Epithelial cell of esophagus (primary cell): ENCODE results near the gene GAMT.

Experiments
- DNase-seq: peaks from one replicate; pipeline ENCODE4 v3.0.0; 2010; ENCODE audit warnings: low read depth
- H3K4me3 ChIP-seq: 2 replicates; pipeline ENCODE4 v1.5.1; 2011; ENCODE audit warnings: mild to moderate bottlenecking, low read length, control low read depth
- TF ChIP-seq, protein P1 (sequence below): IDR thresholded peaks from 2 replicates; pipeline ENCODE4 v1.5.1; 2011; ENCODE audit warnings: low read depth, mild to moderate bottlenecking, low read length, control low read depth, inconsistent platforms; ENCODE audit not compliant: insufficient read depth; ENCODE audit errors: missing control alignments

GAMT gene

DNA sequence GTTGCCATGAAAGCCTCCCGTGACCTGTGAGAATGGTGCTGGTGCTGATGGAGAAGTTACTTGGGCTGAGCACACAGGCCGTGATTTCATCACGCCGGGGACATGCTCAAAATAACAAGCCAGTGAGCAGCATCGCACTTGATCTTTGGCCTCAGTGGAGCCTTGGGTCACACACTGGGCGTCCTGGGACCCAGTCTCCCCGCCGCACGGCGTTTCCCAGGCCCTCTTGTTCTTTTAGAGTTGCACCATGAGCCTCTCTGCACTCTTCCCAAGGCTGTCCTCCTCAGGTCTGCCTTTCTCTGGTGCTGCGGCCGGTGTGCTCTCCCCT, 27.1 kb downstream of the GAMT start:
- TF ChIP-seq, protein P1, sequence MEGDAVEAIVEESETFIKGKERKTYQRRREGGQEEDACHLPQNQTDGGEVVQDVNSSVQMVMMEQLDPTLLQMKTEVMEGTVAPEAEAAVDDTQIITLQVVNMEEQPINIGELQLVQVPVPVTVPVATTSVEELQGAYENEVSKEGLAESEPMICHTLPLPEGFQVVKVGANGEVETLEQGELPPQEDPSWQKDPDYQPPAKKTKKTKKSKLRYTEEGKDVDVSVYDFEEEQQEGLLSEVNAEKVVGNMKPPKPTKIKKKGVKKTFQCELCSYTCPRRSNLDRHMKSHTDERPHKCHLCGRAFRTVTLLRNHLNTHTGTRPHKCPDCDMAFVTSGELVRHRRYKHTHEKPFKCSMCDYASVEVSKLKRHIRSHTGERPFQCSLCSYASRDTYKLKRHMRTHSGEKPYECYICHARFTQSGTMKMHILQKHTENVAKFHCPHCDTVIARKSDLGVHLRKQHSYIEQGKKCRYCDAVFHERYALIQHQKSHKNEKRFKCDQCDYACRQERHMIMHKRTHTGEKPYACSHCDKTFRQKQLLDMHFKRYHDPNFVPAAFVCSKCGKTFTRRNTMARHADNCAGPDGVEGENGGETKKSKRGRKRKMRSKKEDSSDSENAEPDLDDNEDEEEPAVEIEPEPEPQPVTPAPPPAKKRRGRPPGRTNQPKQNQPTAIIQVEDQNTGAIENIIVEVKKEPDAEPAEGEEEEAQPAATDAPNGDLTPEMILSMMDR = no peak
- no peak for DNase-seq
- H3K4me3 ChIP-seq = no peak overlapping the region

DNA sequence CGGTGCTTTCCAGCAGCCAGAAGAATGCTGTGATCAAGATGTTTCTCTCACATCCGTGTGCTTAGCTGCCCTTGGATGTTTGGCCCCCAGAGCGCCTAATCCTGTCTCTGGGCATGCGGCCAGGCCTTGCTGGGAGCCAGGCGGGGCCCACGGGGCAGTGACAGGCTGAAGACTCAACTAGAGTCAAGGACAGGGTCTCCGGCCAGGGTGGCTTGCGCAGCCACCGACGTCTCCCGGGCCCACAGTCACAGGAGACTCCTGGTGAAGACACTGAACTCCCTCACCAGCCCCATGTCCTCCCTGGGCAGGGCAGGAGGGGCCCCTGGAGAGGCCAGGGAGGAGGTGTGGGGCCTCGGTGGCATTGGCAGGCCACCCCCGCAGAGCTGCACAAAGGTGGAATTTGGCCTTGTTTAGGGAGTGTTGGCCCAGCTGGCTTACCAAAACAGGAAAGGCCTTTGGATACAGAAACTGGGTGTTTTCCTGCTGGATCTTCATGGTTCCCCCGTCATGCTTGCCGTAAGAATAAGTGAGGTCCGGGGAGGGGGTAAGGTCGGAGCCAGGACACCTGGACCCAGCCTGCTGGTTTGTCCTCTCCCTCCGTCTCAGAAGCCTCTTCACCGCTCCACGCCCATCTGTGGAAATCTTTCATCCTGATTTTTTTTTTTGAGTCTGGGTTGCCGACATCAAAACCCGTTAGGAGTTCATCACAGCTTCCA, 27.6 kb downstream of the GAMT start:
- no peak for DNase-seq
- TF ChIP-seq, protein P1 = no peak
- no peak overlapping the region for H3K4me3 ChIP-seq

DNA sequence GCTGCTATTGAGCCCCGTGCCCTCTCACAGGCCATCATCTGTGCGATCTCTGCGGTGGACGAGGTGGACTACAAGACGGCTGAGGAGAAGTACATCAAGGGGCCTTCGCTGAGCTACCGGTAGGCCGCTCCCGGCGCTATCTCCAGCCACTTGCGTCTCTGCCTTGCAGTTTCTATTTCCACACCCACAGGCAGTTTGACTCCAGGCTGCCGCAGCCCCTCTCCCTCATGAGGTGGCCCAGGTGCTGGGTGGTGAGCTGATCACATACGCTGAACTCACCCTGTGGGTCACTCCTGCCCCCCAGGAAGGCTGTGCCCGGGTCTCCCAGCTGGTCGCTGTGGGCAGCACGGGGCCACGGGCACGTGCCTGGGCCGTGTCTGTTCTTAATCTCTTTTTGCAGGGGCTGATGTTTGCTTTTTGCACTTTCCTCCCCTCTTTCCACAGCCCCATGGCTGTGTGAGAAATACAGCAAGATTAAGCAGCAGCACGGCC, 28.3 kb downstream of the GAMT start:
- no peak overlapping the region for H3K4me3 ChIP-seq
- TF ChIP-seq, protein P1 = no peak
- no peak for DNase-seq

DNA sequence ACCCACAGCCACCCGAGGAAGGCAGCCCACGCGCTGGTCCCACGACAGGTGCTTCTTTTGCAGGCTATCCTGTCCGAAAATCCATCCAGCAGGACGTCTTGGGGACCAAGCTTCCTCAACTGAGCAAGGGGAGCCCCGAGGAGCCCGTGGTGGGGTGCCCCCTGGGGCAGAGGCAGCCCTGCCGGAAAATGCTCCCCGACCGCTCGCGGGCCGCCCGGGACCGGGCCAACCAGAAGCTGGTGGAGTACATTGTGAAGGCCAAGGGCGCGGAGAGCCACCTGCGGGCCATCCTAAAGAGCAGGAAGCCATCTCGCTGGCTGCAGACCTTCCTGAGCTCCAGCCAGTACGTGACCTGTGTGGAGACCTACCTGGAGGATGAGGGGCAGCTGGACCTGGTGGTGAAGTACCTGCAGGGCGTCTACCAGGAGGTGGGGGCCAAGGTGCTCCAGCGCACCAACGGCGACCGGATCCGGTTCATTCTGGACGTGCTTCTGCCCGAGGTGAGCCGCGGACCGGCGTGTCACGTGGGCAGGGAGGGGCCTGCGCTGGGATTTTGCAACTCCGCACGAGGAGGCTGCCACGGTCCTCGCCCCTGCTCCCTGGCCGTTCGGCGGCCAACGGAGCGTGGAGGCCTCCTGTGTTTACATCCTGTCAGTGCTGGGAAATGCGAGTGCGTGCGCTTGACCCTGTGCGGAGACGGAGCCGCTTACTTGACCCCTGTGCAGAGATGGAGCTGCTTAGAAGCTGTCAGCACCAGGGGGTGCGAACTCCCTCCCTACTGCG, 30.6 kb downstream of the GAMT start:
- TF ChIP-seq, protein P1 = no peak
- no peak for DNase-seq
- H3K4me3 ChIP-seq = no peak overlapping the region

DNA sequence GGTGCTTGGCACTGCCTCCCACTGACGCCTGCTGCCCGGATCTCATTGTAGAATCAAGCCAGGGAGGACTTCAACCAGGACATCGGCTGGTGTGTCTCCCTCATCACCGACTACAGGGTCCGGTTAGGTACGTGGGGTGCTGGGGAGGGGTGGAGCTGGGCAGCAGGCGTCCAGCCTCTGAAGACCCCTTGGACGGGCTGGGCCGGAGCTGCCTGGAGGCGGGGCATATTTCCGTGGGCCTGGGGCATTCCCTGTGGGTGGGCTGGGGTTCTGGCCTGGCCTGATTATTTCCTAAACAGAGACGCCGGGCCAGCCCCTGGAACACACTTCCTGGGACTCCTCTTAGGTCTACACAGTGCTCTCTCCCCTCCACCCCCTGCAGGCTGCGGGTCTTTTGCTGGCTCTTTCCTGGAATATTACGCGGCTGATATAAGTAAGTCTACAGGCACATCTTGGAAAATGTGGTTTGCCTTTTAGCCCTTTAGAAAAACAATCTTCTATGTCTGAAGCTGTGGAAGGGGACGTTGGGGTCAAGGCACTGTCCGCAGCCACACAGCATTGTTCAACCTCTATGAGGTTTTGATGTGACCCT, 32.0 kb downstream of the GAMT start:
- TF ChIP-seq, protein P1 = no peak
- H3K4me3 ChIP-seq = no peak overlapping the region
- no peak for DNase-seq

DNA sequence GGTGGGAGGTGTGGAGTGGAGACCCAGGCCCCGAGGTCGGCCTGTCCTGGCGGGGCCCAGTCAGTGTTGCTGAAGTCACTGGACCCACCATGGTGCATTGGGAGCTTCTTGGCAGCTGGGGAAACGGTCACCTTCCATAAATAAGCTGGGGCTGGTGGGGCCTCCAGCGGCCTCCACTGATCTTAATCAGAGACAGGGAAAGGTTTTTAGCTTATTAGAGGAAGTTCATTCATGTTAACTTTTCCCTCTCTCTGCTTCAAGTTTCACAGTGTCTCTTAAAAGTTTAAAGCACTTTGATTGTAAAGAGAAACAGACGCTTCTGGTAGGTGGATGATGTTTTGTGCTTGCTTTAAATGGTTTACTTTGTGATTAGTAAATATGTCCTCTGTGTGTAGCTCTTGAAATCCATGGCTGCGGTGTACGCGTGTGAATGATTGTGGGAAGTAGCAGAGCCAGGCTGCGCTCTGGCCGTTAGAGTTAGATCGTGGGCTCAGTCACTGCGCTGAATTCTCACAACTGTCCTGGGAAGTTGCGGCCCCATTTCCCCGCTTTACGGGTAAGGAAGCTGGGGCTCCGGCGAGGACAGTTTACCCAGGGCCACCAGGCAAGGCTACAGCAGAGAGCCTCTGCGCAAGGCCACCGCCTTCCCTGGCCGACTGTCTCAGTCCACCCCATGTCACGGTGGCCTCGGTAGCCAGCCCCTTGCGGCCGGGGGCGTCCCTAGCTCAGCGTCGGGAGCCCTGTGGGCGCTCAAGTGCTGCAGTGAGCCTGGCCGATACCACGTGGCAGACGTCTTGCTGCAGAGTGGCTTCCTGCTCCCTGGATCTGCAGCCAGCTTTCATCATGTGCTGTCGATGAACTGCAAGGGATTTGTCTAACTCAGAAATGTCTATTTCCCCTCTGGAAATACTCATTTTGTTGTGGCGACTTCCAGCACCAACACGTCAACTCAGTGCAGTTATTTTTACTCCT, 34.2 kb downstream of the GAMT start:
- H3K4me3 ChIP-seq = no peak overlapping the region
- DNase-seq = no peak
- TF ChIP-seq, protein P1 = no peak
